ENCODE results near the gene PALM2AKAP2. TPM values are rescaled to one million over a fixed set of nuclear protein-coding genes. Genes with fewer than 3 reads are reported as not detected.

Gene PALM2AKAP2
- total RNA-seq, 2 experiments from 2014 or later: not detected

DNA sequence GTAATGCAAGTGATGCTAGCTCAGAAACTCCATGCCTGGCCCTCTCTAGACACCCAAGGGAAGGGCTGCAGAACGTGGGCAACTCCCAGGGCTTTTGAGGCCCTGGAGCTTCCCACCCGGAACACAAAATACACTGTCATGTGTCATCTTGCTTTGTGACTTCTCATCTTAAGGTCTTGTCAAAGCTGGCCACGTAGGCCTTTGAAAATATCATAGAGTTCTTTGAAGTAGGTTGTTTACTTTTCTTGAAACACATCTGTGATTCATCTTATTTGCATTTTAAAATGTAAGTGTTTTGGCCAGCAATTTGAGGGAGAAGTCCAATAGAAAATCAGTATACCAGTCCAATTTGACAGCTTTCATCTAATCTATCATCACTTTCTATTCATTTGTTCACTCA, 40.2 kb upstream of the PALM2AKAP2 start:
- H3K79me2 ChIP-seq (ENCODE audit: insufficient read depth, low read depth, low read length): no peaks in the 10 kb centered on the region
- H4K20me1 ChIP-seq (ENCODE audit: insufficient read depth, low read length): no peaks in the 10 kb centered on the region
- CTCF ChIA-PET (ENCODE audit: unreplicated experiment): no interaction called here
- H3K4me2 ChIP-seq (ENCODE audit: low read length): no peak overlapping the region
- H3K36me3 ChIP-seq (ENCODE audit: insufficient read depth, low read length): no peaks in the 10 kb centered on the region
- intact Hi-C loops (cut with micrococcal nuclease; ENCODE audit: unreplicated experiment): no loop called here
- H3K4me1 ChIP-seq (ENCODE audit: insufficient read depth, low read length, poor library complexity, severe bottlenecking): no peaks in the 10 kb centered on the region
- BruUV-seq (replicated peaks): no TSS peak
- H3K9me3 ChIP-seq (ENCODE audit: low read length): no peaks in the 10 kb centered on the region
- H3K4me3 ChIP-seq (ENCODE audit: low read depth, low read length, poor library complexity, severe bottlenecking): no peak overlapping the region
- H3K9me2 ChIP-seq (ENCODE audit: insufficient read depth, low read length): no peaks in the 10 kb centered on the region
- POLR2A ChIA-PET: no interaction called here
- no peak for DNase-seq (ENCODE audit: low spot score)
- H2AFZ ChIP-seq (ENCODE audit: low read length): no peak overlapping the region
- no peak for TF ChIP-seq EZH2phosphoT487 (IDR thresholded peaks at IDR 0.05; ENCODE audit: borderline replicate concordance, low read depth, low read length)
- TF ChIP-seq, protein P1, sequence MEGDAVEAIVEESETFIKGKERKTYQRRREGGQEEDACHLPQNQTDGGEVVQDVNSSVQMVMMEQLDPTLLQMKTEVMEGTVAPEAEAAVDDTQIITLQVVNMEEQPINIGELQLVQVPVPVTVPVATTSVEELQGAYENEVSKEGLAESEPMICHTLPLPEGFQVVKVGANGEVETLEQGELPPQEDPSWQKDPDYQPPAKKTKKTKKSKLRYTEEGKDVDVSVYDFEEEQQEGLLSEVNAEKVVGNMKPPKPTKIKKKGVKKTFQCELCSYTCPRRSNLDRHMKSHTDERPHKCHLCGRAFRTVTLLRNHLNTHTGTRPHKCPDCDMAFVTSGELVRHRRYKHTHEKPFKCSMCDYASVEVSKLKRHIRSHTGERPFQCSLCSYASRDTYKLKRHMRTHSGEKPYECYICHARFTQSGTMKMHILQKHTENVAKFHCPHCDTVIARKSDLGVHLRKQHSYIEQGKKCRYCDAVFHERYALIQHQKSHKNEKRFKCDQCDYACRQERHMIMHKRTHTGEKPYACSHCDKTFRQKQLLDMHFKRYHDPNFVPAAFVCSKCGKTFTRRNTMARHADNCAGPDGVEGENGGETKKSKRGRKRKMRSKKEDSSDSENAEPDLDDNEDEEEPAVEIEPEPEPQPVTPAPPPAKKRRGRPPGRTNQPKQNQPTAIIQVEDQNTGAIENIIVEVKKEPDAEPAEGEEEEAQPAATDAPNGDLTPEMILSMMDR (conservative IDR thresholded peaks at IDR 0.05; ENCODE audit: low read length): no peak
- H3K27ac ChIP-seq (ENCODE audit: low read depth, low read length, poor library complexity, severe bottlenecking): no peak overlapping the region

DNA sequence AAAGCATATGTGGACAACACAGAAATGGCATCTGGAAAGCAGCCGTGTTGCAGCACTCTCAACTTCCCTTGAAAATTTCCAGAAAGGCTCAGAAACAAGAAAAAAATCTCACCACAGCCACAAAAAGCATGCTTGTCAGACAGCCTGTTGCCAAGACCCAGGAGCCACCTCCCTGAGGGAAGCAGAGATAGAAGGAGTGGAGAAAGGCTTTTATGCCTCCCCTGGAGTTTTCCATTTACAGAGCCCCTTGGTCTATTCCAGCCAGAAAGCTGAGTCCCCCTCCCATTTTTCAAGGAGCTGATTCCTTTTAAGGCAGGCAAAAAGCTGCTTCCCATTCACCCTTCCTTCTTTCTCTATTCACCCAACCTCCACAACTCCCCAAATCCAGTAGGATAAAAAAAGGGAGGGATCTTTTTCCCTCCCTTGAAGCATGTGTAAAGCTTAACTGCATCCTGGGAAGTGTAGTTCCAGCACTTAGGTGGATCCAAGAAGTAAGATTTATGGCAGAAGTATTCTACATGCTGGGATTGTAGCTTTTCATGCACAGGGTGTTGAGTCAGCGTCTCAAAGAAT, 37.1 kb upstream of the PALM2AKAP2 start:
- Histone ChIP-seq H4K20me1 (ENCODE audit: insufficient read depth, low read length) (no peaks in the 10 kb centered on the region), H3K79me2 (ENCODE audit: insufficient read depth, low read depth, low read length) (no peaks in the 10 kb centered on the region), H3K36me3 (ENCODE audit: insufficient read depth, low read length) (no peaks in the 10 kb centered on the region), H3K4me1 (ENCODE audit: insufficient read depth, low read length, poor library complexity, severe bottlenecking) (no peaks in the 10 kb centered on the region), H3K27ac (ENCODE audit: low read depth, low read length, poor library complexity, severe bottlenecking) (no peak overlapping the region), H2AFZ (ENCODE audit: low read length) (no peak overlapping the region), H3K4me3 (ENCODE audit: low read depth, low read length, poor library complexity, severe bottlenecking) (no peak overlapping the region), H3K9me3 (ENCODE audit: low read length) (no peaks in the 10 kb centered on the region), H3K9me2 (ENCODE audit: insufficient read depth, low read length) (no peaks in the 10 kb centered on the region), H3K4me2 (ENCODE audit: low read length) (no peak overlapping the region)
- BruUV-seq (replicated peaks): no TSS peak
- TF ChIP-seq, protein P1 (conservative IDR thresholded peaks at IDR 0.05; ENCODE audit: low read length): no peak
- no peak for TF ChIP-seq EZH2phosphoT487 (IDR thresholded peaks at IDR 0.05; ENCODE audit: borderline replicate concordance, low read depth, low read length)
- intact Hi-C loops (cut with micrococcal nuclease; ENCODE audit: unreplicated experiment): no loop called here
- DNase-seq (ENCODE audit: low spot score): no peak
- POLR2A ChIA-PET: no interaction called here
- CTCF ChIA-PET (ENCODE audit: unreplicated experiment): no interaction called here

DNA sequence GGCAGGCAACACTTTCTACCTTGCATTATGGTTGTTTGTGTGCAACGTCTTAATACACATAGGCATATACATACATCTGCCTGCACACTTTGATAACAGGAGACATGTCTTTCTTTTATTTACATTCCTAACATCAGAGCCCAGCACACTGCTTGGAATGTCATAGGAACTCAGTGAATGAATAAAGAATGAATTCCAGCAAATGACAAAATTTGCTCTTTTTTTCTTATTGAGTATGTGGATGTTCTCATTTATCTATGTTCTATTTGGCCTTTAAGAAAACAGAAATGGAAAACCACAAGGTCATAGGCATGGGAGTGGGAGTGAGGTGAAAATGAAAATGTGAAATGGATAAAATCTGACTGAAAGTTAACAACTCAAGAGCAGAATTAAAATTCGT, 36.3 kb upstream of the PALM2AKAP2 start:
- Histone ChIP-seq H2AFZ (ENCODE audit: low read length) (no peak overlapping the region), H3K9me2 (ENCODE audit: insufficient read depth, low read length) (no peaks in the 10 kb centered on the region), H3K9me3 (ENCODE audit: low read length) (no peaks in the 10 kb centered on the region), H3K27ac (ENCODE audit: low read depth, low read length, poor library complexity, severe bottlenecking) (no peak overlapping the region), H3K4me1 (ENCODE audit: insufficient read depth, low read length, poor library complexity, severe bottlenecking) (no peaks in the 10 kb centered on the region), H3K36me3 (ENCODE audit: insufficient read depth, low read length) (no peaks in the 10 kb centered on the region), H4K20me1 (ENCODE audit: insufficient read depth, low read length) (no peaks in the 10 kb centered on the region), H3K4me2 (ENCODE audit: low read length) (no peak overlapping the region), H3K4me3 (ENCODE audit: low read depth, low read length, poor library complexity, severe bottlenecking) (no peak overlapping the region), H3K79me2 (ENCODE audit: insufficient read depth, low read depth, low read length) (no peaks in the 10 kb centered on the region)
- TF ChIP-seq EZH2phosphoT487 (IDR thresholded peaks at IDR 0.05; ENCODE audit: borderline replicate concordance, low read depth, low read length): no peak
- TF ChIP-seq, protein P1 (conservative IDR thresholded peaks at IDR 0.05; ENCODE audit: low read length): no peak
- intact Hi-C loops (cut with micrococcal nuclease; ENCODE audit: unreplicated experiment): no loop called here
- no peak for DNase-seq (ENCODE audit: low spot score)
- no TSS peak for BruUV-seq (replicated peaks)
- ChIA-PET CTCF (ENCODE audit: unreplicated experiment) (no interaction called here), POLR2A (no interaction called here)

All from OCI-LY7 (cell line).